Measurements from ENCODE around the gene ROS1. TPM values are rescaled to one million over a fixed set of nuclear protein-coding genes. Genes with fewer than 3 reads are reported as not detected.

Gene ROS1
- total and polyA plus RNA-seq, 10 donors: 0.12 TPM; not detected in 9

GRCh38 chr6:117393045-117393444 is 32.7 kb downstream of the ROS1 start:
- intact Hi-C loops (cut with DNase I; ENCODE audit: low total_unique reads): no loop called here
- Histone ChIP-seq H3K4me1 (no peaks in the 10 kb centered on the region), H3K27me3 (replicated peaks in 1 of 7) (peaks cover 0 to 7% (median 0%) of the 10 kb centered on the region in 7 donors), H3K4me3 (no peak overlapping the region), H3K27ac (no peak overlapping the region), H3K36me3 (no peaks in the 10 kb centered on the region), H3K9me3 (no peaks in the 10 kb centered on the region)
- no peak for DNase-seq
- TF ChIP-seq POLR2A (IDR thresholded peaks at IDR 0.05) (no peak), CTCF (IDR thresholded peaks at IDR 0.05 in 8 of 11, conservative IDR thresholded peaks at IDR 0.05 in 3 of 11) (no peak), POLR2AphosphoS5 (IDR thresholded peaks at IDR 0.05) (no peak)
- WGBS, 5 donors: 75 to 91% (median 85%) methylated on average over 2 of the region's 2 CpGs

- intact Hi-C loops (cut with DNase I; ENCODE audit: low total_unique reads): no loop called here
- H3K27me3 ChIP-seq (replicated peaks in 1 of 7): peaks cover 0 to 7% (median 0%) of the 10 kb centered on the region in 7 donors
- no peaks in the 10 kb centered on the region for H3K9me3 ChIP-seq
- WGBS, 5 donors: 57 to 94% (median 91%) methylated on average over 3 of the region's 3 CpGs
- H3K4me3 ChIP-seq: no peak overlapping the region
- H3K4me1 ChIP-seq: no peaks in the 10 kb centered on the region
- no peaks in the 10 kb centered on the region for H3K36me3 ChIP-seq
- no peak for TF ChIP-seq CTCF (IDR thresholded peaks at IDR 0.05 in 8 of 11, conservative IDR thresholded peaks at IDR 0.05 in 3 of 11)
- no peak for TF ChIP-seq POLR2A (IDR thresholded peaks at IDR 0.05)
- no peak for TF ChIP-seq POLR2AphosphoS5 (IDR thresholded peaks at IDR 0.05)
- no peak for DNase-seq
- H3K27ac ChIP-seq: no peak overlapping the region
Observed at GRCh38 chr6:117391874-117392583, 33.7 kb downstream of the ROS1 start.

- Histone ChIP-seq H3K4me1 (no peaks in the 10 kb centered on the region), H3K27ac (no peak overlapping the region), H3K4me3 (no peak overlapping the region), H3K27me3 (replicated peaks in 1 of 7) (peaks cover 0 to 7% (median 0%) of the 10 kb centered on the region in 7 donors), H3K36me3 (no peaks in the 10 kb centered on the region), H3K9me3 (peaks cover 0 to 1% (median 0%) of the 10 kb centered on the region in 8 donors)
- WGBS, 5 donors: 82 to 90% (median 87%) methylated on average over 11 of the region's 11 CpGs
- intact Hi-C loops (cut with DNase I; ENCODE audit: low total_unique reads): no loop called here
- TF ChIP-seq CTCF (IDR thresholded peaks at IDR 0.05 in 8 of 11, conservative IDR thresholded peaks at IDR 0.05 in 3 of 11) (no peak), POLR2A (IDR thresholded peaks at IDR 0.05) (no peak), POLR2AphosphoS5 (IDR thresholded peaks at IDR 0.05) (no peak)
- DNase-seq: no peak
Observed at GRCh38 chr6:117389227-117390057, 36.3 kb downstream of the ROS1 start.

- TF ChIP-seq POLR2AphosphoS5 (IDR thresholded peaks at IDR 0.05): no peak
- TF ChIP-seq POLR2A (IDR thresholded peaks at IDR 0.05): no peak
- TF ChIP-seq CTCF (IDR thresholded peaks at IDR 0.05 in 8 of 11, conservative IDR thresholded peaks at IDR 0.05 in 3 of 11): no peak
- intact Hi-C loops (cut with DNase I; ENCODE audit: low total_unique reads): no loop called here
- 45 to 100% (median 90%) methylated on average over 1 of the region's 1 CpG for WGBS, 5 donors
- Histone ChIP-seq H3K27me3 (replicated peaks in 1 of 7) (peaks cover 0 to 7% (median 0%) of the 10 kb centered on the region in 7 donors), H3K36me3 (no peaks in the 10 kb centered on the region), H3K27ac (no peak overlapping the region), H3K9me3 (peaks cover 0 to 9% (median 0%) of the 10 kb centered on the region in 8 donors), H3K4me1 (no peaks in the 10 kb centered on the region), H3K4me3 (no peak overlapping the region)
- no peak for DNase-seq
Observed at GRCh38 chr6:117387454-117387974, 38.2 kb downstream of the ROS1 start.
